Adipocyte (in vitro differentiated cells): Measurements from ENCODE around the gene ATAD2B.

Experiments
- DNase-seq: peaks from one replicate; pipeline ENCODE4 v3.0.0-alpha.2; 2015; ENCODE audit warnings: low read depth
- H3K27me3 ChIP-seq: replicated peaks from 2 replicates; pipeline ENCODE4 v1.7.0; 2013; ENCODE audit warnings: mild to moderate bottlenecking, low read length, moderate library complexity; ENCODE audit not compliant: control insufficient read depth, insufficient read depth
- H3K36me3 ChIP-seq: 2 replicates; pipeline ENCODE4 v1.7.0; 2013; ENCODE audit warnings: low read length, mild to moderate bottlenecking, moderate library complexity; ENCODE audit not compliant: control insufficient read depth, insufficient read depth, severe bottlenecking
- H3K4me1 ChIP-seq: 2 replicates; pipeline ENCODE4 v1.7.0; 2013; ENCODE audit warnings: mild to moderate bottlenecking, low read length, moderate library complexity; ENCODE audit not compliant: control insufficient read depth, insufficient read depth
- H3K4me3 ChIP-seq: 2 replicates; pipeline ENCODE4 v1.7.0; 2013; ENCODE audit warnings: mild to moderate bottlenecking, low read length, moderate library complexity
- H3K9ac ChIP-seq: 2 replicates; pipeline ENCODE4 v1.7.0; 2013; ENCODE audit warnings: mild to moderate bottlenecking, low read length, moderate library complexity
- H3K9me3 ChIP-seq: 2 replicates; pipeline ENCODE4 v1.7.0; 2013; ENCODE audit warnings: mild to moderate bottlenecking, low read length, moderate library complexity; ENCODE audit not compliant: control insufficient read depth

The ATAD2B gene

DNA sequence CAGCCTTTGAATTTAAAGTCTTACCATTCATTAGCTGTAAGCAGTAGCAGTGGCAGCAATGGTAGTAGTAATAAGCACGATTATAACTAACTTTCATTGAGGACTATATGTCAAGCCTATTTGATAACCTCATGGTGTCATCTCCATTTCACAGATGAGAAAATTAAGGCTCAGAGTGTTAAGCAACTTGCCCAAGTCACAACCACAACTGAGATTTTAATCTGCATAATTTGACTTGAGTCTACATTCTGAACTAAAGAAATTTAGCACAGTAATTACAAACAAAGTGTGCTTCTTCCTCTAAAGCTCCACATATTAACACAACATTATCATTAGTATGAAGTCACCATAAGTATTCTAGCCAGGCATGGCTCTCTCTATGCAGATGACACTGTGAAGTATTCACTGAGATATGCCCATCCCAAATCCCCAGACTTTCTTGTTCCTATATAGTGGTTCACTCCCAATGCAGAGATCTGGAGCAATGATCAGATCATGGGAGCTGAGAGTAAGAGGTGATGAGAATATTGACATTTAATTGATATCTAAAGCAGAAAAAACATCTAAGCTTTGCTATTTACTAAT, 120.2 kb downstream of the ATAD2B start:
- DNase-seq = no peak
- H3K36me3 ChIP-seq = peaks cover 23% of the 10 kb centered on the region
- no peaks in the 10 kb centered on the region for H3K9me3 ChIP-seq
- no peak overlapping the region for H3K4me3 ChIP-seq
- H3K27me3 ChIP-seq = no peaks in the 10 kb centered on the region
- H3K4me1 ChIP-seq = peaks cover 28% of the 10 kb centered on the region
- H3K9ac ChIP-seq = no peak overlapping the region

DNA sequence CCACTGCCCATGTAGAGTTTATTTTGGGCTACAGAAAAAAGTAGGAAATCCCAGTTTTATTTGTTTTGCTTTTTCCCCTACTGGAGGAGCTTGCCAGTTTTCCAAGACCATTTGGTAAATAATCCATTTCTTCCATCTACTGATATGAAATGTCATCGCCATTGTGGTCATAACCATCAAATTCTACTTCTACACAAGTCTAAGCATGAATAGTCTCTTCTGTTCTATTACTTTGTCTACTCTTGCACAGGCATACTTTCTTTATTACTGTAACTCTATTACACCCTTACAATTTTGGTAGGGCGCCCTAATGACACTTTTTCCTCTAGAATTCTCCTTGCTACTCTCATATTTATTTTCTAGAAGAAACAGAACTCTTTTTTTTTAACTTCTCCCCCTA, 120.7 kb downstream of the ATAD2B start:
- DNase-seq = no peak
- Histone ChIP-seq H3K4me1 (peaks cover 33% of the 10 kb centered on the region), H3K4me3 (no peak overlapping the region), H3K9ac (no peak overlapping the region), H3K9me3 (no peaks in the 10 kb centered on the region), H3K36me3 (peaks cover 23% of the 10 kb centered on the region), H3K27me3 (no peaks in the 10 kb centered on the region)

DNA sequence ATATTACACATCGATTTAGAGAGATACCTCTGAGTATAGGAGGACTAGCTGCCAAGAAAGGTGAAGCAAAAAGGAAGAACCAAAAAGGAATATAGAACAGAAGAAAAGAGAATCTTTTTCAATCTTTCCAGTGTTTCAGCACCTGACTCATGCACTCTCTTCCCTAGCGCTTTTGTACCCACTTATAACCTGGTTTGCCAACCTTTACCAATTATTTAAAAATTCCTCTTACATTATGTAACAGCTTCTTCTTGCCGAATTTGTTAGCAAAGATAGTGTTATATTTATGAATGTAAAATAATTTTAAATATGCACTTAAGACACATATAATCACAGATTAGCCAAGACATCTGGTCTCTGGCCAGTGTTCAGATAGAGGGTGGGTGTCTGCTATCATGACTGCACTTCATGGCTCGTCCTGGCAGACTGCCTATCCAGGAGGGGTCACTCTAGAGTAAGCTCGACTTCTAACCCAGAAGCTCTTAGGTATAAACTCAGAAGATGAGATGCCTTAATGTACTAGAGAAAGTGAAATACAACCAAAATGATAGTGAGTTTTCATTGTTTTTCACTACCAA, 122.9 kb downstream of the ATAD2B start:
- Histone ChIP-seq H3K9ac (no peak overlapping the region), H3K9me3 (no peaks in the 10 kb centered on the region)
- DNase-seq = peak; percentile 20

DNA sequence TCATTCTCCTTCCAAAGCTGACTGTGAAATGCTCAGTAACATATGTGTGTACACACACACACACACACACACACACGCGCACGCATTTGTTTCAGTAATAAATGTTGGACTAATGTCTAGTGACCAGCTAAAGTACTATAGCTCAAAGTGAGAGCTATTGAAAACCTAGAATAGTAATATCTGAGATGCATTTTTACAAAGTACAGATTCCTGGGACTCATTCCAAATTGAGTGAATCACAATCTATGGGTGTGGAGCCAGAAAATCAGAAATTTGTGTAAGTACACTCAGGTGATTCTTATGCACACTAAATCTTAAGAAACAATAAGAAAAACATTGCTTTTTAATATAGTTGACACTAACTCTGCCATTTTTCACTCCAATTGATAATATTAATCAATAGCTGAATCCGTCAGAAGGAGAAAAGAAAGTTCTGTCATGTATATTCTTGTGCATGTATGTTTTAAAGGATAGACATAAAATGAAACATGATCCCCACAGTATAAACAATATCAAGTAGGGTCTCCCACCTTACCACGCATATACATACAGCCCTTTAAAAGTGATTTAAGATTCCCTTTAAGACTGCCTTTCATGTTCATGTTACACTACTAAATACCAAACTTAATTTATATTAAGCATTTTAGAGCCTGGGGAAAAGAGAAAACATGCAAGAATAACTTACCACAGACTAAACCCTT, 123.5 kb downstream of the ATAD2B start:
- H3K9me3 ChIP-seq = no peaks in the 10 kb centered on the region
- peaks cover 6% of the 10 kb centered on the region for H3K36me3 ChIP-seq
- H3K27me3 ChIP-seq = no peaks in the 10 kb centered on the region

More for the DNA sequence above, 122.9 kb downstream of the ATAD2B start:
- no peak overlapping the region for H3K4me3 ChIP-seq
- peaks cover 40% of the 10 kb centered on the region for H3K4me1 ChIP-seq
- H3K27me3 ChIP-seq = no peaks in the 10 kb centered on the region
- peaks cover 12% of the 10 kb centered on the region for H3K36me3 ChIP-seq

DNA sequence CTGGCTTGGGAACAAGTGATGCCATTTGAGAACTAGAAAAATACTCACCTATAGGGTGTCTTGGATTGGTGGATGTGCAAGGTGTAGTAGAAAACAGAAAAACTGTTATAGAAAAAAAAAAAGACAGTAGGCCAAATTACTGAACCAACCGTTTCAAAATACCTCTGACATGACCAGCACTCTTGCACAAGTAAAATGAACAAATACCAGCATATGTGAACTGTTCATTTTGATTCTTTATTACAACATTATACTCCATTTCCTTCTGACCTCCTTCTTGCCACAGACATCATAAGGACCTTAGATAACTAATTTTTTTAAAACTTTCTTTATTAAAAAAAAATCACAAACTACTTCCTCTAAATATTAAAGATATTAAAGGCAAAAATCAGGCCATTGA, 125.5 kb downstream of the ATAD2B start:
- no peaks in the 10 kb centered on the region for H3K9me3 ChIP-seq
- H3K27me3 ChIP-seq = no peaks in the 10 kb centered on the region
- H3K9ac ChIP-seq = peak overlapping the region; percentile 66
- DNase-seq = peak; percentile 88
- H3K4me1 ChIP-seq = peaks cover 40% of the 10 kb centered on the region
- H3K36me3 ChIP-seq = peaks cover 5% of the 10 kb centered on the region
- H3K4me3 ChIP-seq = peak overlapping the region; percentile 55

More for the DNA sequence above, 123.5 kb downstream of the ATAD2B start:
- H3K4me1 ChIP-seq = peaks cover 40% of the 10 kb centered on the region
- peak; percentile 83 for DNase-seq
- peak overlapping the region; percentile 59 for H3K4me3 ChIP-seq
- peak overlapping the region; percentile 45 for H3K9ac ChIP-seq

DNA sequence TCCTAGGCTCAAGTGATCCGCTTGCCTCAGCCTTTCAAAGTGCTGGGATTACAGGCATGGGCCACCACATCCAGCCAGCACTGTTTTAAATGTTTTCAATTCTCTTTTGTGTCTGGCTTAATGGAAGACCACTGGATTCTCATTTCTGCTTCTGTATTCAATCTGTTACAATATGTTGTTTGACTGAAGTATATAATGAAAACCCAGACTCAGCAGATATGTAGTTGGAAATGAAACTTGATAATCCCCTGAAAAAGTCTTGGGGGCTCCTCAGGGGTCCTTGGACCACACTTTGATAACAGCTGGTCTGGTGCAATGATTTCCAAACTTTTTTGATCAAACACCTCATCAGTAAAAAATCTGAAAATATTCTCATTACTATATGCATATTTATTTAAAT, 132.7 kb downstream of the ATAD2B start:
- H3K9ac ChIP-seq = no peak overlapping the region
- H3K27me3 ChIP-seq = no peaks in the 10 kb centered on the region
- H3K36me3 ChIP-seq = peaks cover 5% of the 10 kb centered on the region
- no peak overlapping the region for H3K4me3 ChIP-seq
- H3K9me3 ChIP-seq = no peaks in the 10 kb centered on the region
- no peak for DNase-seq
- H3K4me1 ChIP-seq = peaks cover 14% of the 10 kb centered on the region

DNA sequence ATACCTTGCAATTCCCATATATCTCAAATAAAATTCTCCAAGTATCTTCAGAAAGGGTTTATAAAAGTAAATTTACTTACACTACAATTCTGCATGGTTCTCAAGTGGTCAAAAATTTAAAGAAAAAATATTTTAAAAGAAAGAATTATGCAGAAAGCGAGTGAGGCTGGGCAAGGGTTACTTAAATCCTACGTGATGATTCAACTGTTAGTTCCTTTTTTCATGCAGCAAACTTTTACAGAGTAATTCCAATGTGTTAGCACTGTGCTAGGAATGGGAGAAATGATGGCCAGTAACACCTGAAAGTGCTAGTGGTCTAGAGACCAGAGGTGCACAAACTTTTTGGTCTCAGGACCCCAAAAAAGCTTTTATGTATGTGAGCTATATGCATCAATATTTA, 133.4 kb downstream of the ATAD2B start:
- Histone ChIP-seq H3K27me3 (no peaks in the 10 kb centered on the region), H3K4me1 (peaks cover 14% of the 10 kb centered on the region), H3K4me3 (no peak overlapping the region), H3K36me3 (peaks cover 6% of the 10 kb centered on the region), H3K9ac (no peak overlapping the region), H3K9me3 (no peaks in the 10 kb centered on the region)
- no peak for DNase-seq

DNA sequence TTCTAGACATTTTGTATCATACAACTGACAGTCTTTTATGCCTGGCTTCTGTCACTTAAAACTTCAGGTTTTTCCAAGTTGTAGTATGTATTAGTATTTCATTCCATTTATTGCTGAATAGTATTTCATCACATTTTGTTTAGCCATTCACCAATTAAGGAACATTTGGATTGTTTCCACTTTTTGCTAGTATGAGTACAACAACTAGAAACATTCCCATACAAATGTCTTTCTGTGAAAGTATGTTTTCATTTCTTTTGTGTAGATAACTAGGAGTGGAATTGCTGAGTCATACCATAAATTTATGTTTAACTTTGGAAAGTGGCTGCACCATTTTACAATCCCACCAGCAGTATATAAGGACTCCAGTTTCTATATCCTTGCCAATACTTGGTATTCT, 135.9 kb downstream of the ATAD2B start:
- H3K36me3 ChIP-seq = peaks cover 10% of the 10 kb centered on the region
- no peaks in the 10 kb centered on the region for H3K27me3 ChIP-seq
- H3K9ac ChIP-seq = no peak overlapping the region
- H3K9me3 ChIP-seq = no peaks in the 10 kb centered on the region
- peak; percentile 93 for DNase-seq
- no peak overlapping the region for H3K4me3 ChIP-seq
- H3K4me1 ChIP-seq = peaks cover 14% of the 10 kb centered on the region

DNA sequence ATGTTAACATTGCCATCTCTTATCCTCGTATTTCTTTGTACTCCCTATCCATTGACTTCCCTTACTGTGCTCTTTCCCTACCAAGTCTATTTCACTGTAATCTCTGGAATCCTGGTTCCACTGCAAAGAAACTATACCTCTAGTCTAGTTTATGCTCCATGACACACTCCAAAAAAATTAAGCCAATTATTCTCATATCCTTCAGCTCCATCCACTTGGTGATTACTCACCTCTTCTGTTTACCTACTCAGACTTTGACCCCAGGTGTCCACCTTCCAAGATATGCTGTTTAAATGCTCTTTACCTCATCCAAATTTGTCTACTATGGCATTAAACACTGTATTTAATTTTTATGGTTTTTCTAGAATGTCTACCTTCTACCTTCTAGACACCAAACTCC, 137.9 kb downstream of the ATAD2B start:
- peaks cover 26% of the 10 kb centered on the region for H3K36me3 ChIP-seq
- no peaks in the 10 kb centered on the region for H3K27me3 ChIP-seq
- peaks cover 16% of the 10 kb centered on the region for H3K4me1 ChIP-seq
- H3K4me3 ChIP-seq = no peak overlapping the region
- DNase-seq = no peak
- H3K9me3 ChIP-seq = no peaks in the 10 kb centered on the region
- H3K9ac ChIP-seq = no peak overlapping the region

DNA sequence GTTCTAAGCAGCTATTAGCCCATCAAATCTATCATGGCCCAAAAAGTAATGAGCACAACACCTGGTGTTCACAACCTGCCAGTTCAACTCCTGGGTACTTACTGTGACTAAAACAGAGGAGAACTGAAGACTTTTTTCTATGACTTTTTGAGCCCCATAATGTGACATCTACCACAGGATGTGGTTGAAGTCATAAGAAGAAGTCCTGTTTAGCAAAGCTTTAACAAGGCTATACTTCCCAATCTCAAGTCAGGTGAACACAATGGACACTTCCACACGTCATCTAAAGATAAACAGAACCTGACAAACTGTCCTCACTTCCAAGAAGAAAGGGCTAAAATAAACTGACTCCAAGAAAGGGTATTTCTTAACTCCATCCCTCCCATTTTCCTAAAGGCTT, 138.8 kb downstream of the ATAD2B start:
- Histone ChIP-seq H3K4me1 (peaks cover 16% of the 10 kb centered on the region), H3K27me3 (no peaks in the 10 kb centered on the region), H3K4me3 (no peak overlapping the region), H3K9ac (no peak overlapping the region), H3K9me3 (no peaks in the 10 kb centered on the region), H3K36me3 (peaks cover 30% of the 10 kb centered on the region)
- no peak for DNase-seq

DNA sequence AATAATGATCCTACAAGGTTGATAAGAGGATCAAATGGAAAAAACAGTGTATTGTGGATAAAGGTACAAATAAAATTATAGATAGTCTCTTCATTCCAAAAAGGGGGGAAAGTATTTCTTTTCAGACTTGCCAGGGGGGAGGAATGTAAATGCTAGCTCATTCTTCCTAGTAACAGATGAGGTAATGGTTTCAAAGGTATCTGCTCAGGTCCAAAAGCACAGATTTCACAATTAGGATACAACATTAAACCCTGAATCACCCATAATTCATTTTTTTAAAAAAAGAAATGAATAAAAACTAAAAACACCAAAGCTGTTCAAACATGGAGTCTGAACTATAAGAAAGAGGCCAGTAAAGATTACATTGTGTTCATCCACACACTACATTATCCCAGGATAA, 142.0 kb downstream of the ATAD2B start:
- Histone ChIP-seq H3K4me3 (no peak overlapping the region), H3K9me3 (no peaks in the 10 kb centered on the region)
- DNase-seq = no peak

More for the DNA sequence above, 142.0 kb downstream of the ATAD2B start:
- Histone ChIP-seq H3K27me3 (no peaks in the 10 kb centered on the region), H3K4me1 (peaks cover 2% of the 10 kb centered on the region), H3K36me3 (peaks cover 41% of the 10 kb centered on the region), H3K9ac (no peak overlapping the region)
